Panc1 (cell line): ENCODE results near the gene WDR59. TPM values are rescaled to one million over a fixed set of nuclear protein-coding genes. Genes with fewer than 3 reads are reported as not detected.

Experiments
- ATAC-seq: fragments of 200-7000 bp; cut with Tn5 transposase; 2 replicates; pipeline ENCODE4 v1.9.1; 2020; ENCODE audit warnings: mild to moderate bottlenecking, moderate library complexity
- Bru-seq: library from RNA; stranded (reverse); fragments of 400-500 nt; gene quantifications from one replicate; lab custom pipeline; 2021; lab: Mats Ljungman, UMichigan
- BruChase-seq, 2 experiments: library from RNA; stranded (reverse); fragments of 400-500 nt; gene quantifications; one replicate each; lab custom pipeline; 2021; lab: Mats Ljungman, UMichigan
- BruUV-seq: library from RNA; stranded (reverse); fragments of 400-500 nt; replicated peaks from 2 replicates; lab custom pipeline; 2021; lab: Mats Ljungman, UMichigan
- CTCF ChIA-PET: fragments of 300-600 bp; sonication (Branson Sonifier 250); formaldehyde crosslinking; loops from one replicate; lab custom pipeline; 2022; ENCODE audit warnings: antibody characterized with exemption; lab: Charles Lee
- POLR2A ChIA-PET: fragments of 300-600 bp; sonication (Branson Sonifier 250); formaldehyde crosslinking; loops from one replicate; lab custom pipeline; 2022; ENCODE audit warnings: antibody characterized with exemption; lab: Charles Lee
- DNase-seq: peaks from one replicate; pipeline ENCODE4 v3.0.0-alpha.2; 2010; ENCODE audit warnings: low read depth, low spot score
- H3K27ac ChIP-seq: 2 replicates; pipeline ENCODE4 v1.5.1; 2011; ENCODE audit warnings: mild to moderate bottlenecking, low read length, inconsistent platforms
- H3K27me3 ChIP-seq: fragments of 200-500 bp; sonication (Bioruptor generic); 2 replicates; pipeline ENCODE4 v1.6.0; 2014; ENCODE audit warnings: low read length, inconsistent platforms; ENCODE audit not compliant: control insufficient read depth, insufficient read depth
- H3K36me3 ChIP-seq: fragments of 200-500 bp; sonication (Bioruptor generic); 2 replicates; pipeline ENCODE4 v1.5.1; 2014; ENCODE audit warnings: inconsistent platforms, mild to moderate bottlenecking, low read length, moderate library complexity; ENCODE audit not compliant: control insufficient read depth, insufficient read depth
- H3K4me1 ChIP-seq: 2 replicates; pipeline ENCODE4 v1.5.1; 2011; ENCODE audit warnings: inconsistent platforms, mild to moderate bottlenecking, low read length, moderate library complexity; ENCODE audit not compliant: control insufficient read depth, insufficient read depth
- H3K4me3 ChIP-seq, 2 experiments: 2 replicates each; pipeline ENCODE4 v1.5.1; 2011 to 2012; ENCODE audit warnings: low read depth in 2 of 2, low read length in 2 of 2, mild to moderate bottlenecking in 2 of 2, inconsistent platforms in 1 of 2, moderate library complexity in 1 of 2
- H3K9me3 ChIP-seq: fragments of 200-500 bp; sonication (Bioruptor generic); 2 replicates; pipeline ENCODE4 v1.5.1; 2014; ENCODE audit warnings: low read depth, mild to moderate bottlenecking, inconsistent platforms, low read length, moderate library complexity; ENCODE audit not compliant: control insufficient read depth, insufficient read depth
- CTCF ChIP-seq: fragments of 450-650 bp; IDR thresholded peaks from 2 replicates; pipeline ENCODE4 v1.5.1; 2017; ENCODE audit warnings: mild to moderate bottlenecking
- POLR2AphosphoS5 ChIP-seq: IDR thresholded peaks from 2 replicates; pipeline ENCODE4 v1.6.1; 2012; ENCODE audit warnings: mild to moderate bottlenecking, low read depth, low read length, moderate library complexity
- REST ChIP-seq, 2 experiments: IDR thresholded peaks; 2 replicates each; pipeline ENCODE4 v1.6.1; 2011 to 2012; ENCODE audit warnings: low read depth in 2 of 2, control low read depth in 1 of 2, low read length in 1 of 2, mild to moderate bottlenecking in 1 of 2, moderate library complexity in 1 of 2; ENCODE audit not compliant: insufficient read depth in 1 of 2
- SIN3A ChIP-seq: IDR thresholded peaks from 2 replicates; pipeline ENCODE4 v1.6.1; 2012; ENCODE audit warnings: low read depth, mild to moderate bottlenecking, low read length, moderate library complexity, borderline replicate concordance; ENCODE audit not compliant: insufficient read depth
- TCF7L2 ChIP-seq: IDR thresholded peaks from 2 replicates; pipeline ENCODE4 v1.6.1; 2011; ENCODE audit warnings: mild to moderate bottlenecking, low read depth, low read length, inconsistent platforms
- in situ Hi-C: cut with HindIII; loops from 2 replicates; pipeline ENCODE4 v1.10.0; 2016; ENCODE audit warnings: low sequenced_read_pairs, low pct_unique_long_range_greater_than_20kb
- intact Hi-C: fragments of 100-400 bp; cut with micrococcal nuclease; formaldehyde crosslinking; loops from one replicate; pipeline ENCODE4 v1.10.0; 2022; ENCODE audit not compliant: unreplicated experiment
- long read RNA-seq: library from polyadenylated mRNA; unstranded; transcript quantifications from one replicate; pipeline ENCODE4 v2.0.0, GENCODE V29; 2021; ENCODE audit not compliant: unreplicated experiment
- polyA plus RNA-seq: library from polyadenylated mRNA; unstranded; fragments of >200 nt; gene quantifications from one replicate; pipeline ENCODE4 v1.2.1, GENCODE V29; 2012; ENCODE audit warnings: missing spikeins; ENCODE audit not compliant: insufficient read length
- total RNA-seq: library from RNA; stranded (reverse); gene quantifications from one replicate; pipeline ENCODE4 v1.2.1, GENCODE V29; 2021; ENCODE audit not compliant: unreplicated experiment

Gene WDR59
- total RNA-seq (58.7 TPM), Bru-seq, nascent RNA (percentile 68 among the genes with signal in this experiment), BruChase-seq, experiment 1, labeled RNA remaining after a 2-hour chase (percentile 70 among the genes with signal in this experiment), BruChase-seq, experiment 2, labeled RNA remaining after a 6-hour chase (percentile 70 among the genes with signal in this experiment)
- polyA plus RNA-seq: 42.7 TPM
- long read RNA-seq, full-length matches to known transcripts: 4 of 46 reads
- long read RNA-seq, partial matches to known transcripts: 17 of 46 reads
- long read RNA-seq, other reads (novel, unspliced or antisense): 25 of 46 reads

DNA sequence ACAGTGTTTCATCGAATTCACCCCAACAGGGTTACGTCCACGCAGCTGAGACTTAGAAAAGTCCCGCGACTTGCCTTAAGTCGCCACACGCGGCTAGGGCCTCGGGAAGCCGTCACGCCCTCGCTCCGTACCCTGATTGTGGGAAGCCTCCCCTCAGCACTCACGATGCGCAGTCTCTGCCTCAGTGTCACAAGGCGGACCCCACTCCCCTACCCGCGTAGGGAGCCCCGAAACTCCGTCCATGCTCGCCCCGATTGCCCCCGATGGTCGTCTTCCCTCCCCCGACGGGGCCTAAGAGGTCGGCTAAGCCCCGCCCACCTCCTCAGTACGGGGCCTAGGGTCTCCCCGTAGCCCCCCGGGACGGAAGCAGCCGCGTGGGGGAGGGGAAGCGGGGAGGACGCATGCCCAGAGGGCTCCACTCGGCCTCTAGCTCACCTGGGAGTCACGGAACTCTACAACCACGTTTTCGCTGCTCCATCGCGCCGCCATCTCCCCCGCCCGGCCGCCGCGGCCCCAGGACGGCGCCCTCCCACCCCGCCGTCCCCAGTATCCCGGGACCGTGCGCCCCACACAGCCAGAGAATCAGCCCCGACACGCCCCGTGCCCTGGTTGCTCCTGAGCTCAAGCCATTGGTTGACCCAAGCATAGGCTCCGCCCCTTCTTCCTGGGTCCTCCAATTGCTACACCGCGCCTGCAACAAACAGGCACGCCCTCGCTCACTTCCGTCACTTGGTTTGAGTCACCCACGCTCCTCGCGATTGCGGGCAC lies at the start of gene WDR59:
TSS of gene WDR59 (minus strand) at position 595 of the 768 bp plus-strand sequence. CDS start at position 489, 106 bp downstream.
- no peaks in the 10 kb centered on the region for H3K4me1 ChIP-seq
- CTCF ChIA-PET: interaction anchor here (0.5 to 1.2 kb wide), 7 partner anchors 12 to 257 kb away, joined by 3 to 17 read pairs (median 3); no protein-coding TSS in a partner anchor
- in situ Hi-C loops (no loop called here), intact Hi-C loops (no loop called here)
- DNase-seq (peak; percentile 94), ATAC-seq (peak; percentile 100)
- no peaks in the 10 kb centered on the region for H3K9me3 ChIP-seq
- TF ChIP-seq SIN3A: no peak
- no peak for TF ChIP-seq CTCF
- TF ChIP-seq POLR2AphosphoS5: no peak
- no peak for TF ChIP-seq REST (IDR thresholded peaks at IDR 0.05; ENCODE audit: insufficient read depth in 1 of 2, low read depth in 2 of 2, low read length in 1 of 2)
- no peak for TF ChIP-seq TCF7L2
- TSS peak; percentile 92 for BruUV-seq
- H3K4me3 ChIP-seq: peak within 1 kb of the TSS; percentile 88 to 93
- no peaks in the 10 kb centered on the region for H3K27me3 ChIP-seq
- no peaks in the 10 kb centered on the region; the same call in 1 of the 2 replicates for H3K36me3 ChIP-seq
- peak within 1 kb of the TSS; percentile 79 for H3K27ac ChIP-seq
- POLR2A ChIA-PET: interaction anchor here (0.5 to 0.7 kb wide), 3 partner anchors 318 to 356 kb away, joined by 3 to 17 read pairs (median 5); partner anchors contain the start of gene RFWD3

- Histone ChIP-seq H3K36me3 (no peaks in the 10 kb centered on the region), H3K4me1 (peaks cover 12% of the 10 kb centered on the region; the same call in 1 of the 2 replicates), H3K27me3 (no peaks in the 10 kb centered on the region), H3K4me3 (no peak overlapping the region), H3K9me3 (peaks cover 8% of the 10 kb centered on the region; the same call in 1 of the 2 replicates), H3K27ac (no peak overlapping the region)
- in situ Hi-C loops: no loop called here
- intact Hi-C loops: no loop called here
- no peak for TF ChIP-seq SIN3A
- TF ChIP-seq REST (IDR thresholded peaks at IDR 0.05; ENCODE audit: insufficient read depth in 1 of 2, low read depth in 2 of 2, low read length in 1 of 2): no peak
- no peak for TF ChIP-seq TCF7L2
- TF ChIP-seq POLR2AphosphoS5: no peak
- TF ChIP-seq CTCF: no peak
- ChIA-PET POLR2A (no interaction called here), CTCF (no interaction called here)
- no peak for ATAC-seq
- DNase-seq: no peak
- no TSS peak for BruUV-seq
Observed at GRCh38 chr16:75032655-75033054, 47.7 kb upstream of the WDR59 start.
